Activated gamma-delta T cell treated with Interleukin-2 at 50 U/mL for 16 hours (primary cell): ENCODE measurements around the gene RETREG1.
"Not testable (repeated sequence)": the region's sequence is repeated elsewhere in the genome, so short reads cannot be mapped to it uniquely, and the experiment has no call there.

Experiments
- DNase-seq: peaks from one replicate; pipeline ENCODE4 v3.0.0-alpha.2; 2020

The RETREG1 gene

DNA sequence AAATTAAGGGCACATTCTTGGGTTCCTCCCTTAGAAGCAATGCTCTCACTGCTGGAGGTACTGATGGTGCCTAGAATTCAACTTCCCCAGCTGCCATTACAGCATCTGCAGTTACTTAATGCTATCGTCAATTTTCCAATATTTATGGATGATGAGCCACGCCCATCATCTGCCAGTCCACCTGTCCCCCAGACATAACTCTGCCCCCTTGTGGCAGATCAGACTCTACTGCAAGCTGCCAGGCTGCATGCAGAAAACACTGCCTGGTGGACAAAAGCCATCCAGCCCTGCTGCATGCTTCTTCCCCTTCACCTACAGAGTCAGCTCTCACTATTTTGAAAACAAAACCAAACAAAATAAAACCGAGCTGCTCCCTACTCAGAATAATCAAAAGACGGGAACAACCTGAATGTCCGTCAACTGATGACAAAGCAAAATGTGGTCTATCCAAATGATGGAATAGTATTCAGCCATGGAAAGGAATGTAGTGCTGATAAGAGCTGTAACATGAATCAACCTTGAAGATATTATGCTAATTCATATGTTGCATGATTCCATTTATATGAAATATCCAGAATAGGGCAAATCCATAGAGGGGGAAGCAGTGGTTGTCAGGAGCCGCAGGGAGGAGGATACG, 66.4 kb downstream of the RETREG1 start:
- DNase-seq, result no peak

DNA sequence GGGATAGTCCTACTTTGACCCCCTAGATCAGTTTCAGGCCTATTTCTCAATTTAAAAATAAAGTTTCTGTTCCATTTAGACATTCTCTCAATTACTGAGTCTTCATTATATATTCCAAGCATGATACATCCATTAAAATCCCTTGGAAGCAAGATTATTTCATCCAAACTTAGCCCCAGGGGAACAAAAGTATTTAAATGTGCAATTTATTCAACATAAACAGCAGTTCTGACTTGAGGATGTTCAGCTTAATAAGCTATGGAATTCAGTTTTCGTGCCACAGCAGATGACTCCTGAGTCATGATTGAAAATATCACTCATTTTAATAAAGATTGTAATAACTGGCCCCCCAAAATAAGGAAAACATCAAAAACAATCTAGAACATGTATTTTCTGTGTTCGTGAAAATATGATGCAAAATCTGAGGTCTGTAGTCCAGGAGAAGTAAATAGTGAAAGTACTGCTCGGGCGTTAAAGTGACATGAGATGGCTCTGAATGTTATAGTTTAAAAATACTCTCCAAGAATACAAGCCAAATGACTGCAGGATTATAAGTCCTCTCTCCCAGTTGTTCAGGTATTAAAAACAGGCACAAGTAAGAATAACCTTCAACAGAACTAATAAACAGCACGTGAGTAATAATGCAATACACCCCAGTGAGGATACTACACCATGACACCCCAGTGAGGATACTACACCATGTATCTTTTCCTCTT, 67.1 kb downstream of the RETREG1 start:
- DNase-seq, result no peak

DNA sequence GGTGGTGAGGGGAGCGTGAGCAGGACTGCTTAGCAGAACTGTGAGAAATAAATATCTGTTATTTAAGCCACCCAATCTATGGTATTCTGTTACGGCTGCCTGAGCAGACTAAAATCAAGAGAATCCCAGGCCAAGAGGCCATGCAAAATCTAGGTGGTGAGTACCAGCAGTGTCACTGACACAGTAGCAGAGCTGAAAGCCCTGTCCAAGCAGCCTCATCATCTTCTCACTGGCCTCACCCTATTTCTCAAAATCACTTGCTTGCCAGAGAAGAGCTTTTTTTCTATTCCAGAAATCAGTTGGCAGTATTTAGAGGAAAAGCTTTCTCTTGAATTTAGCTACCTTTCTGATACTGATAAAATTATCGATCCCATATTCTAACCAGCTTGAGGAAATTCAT, 68.0 kb downstream of the RETREG1 start:
- DNase-seq, result no peak

DNA sequence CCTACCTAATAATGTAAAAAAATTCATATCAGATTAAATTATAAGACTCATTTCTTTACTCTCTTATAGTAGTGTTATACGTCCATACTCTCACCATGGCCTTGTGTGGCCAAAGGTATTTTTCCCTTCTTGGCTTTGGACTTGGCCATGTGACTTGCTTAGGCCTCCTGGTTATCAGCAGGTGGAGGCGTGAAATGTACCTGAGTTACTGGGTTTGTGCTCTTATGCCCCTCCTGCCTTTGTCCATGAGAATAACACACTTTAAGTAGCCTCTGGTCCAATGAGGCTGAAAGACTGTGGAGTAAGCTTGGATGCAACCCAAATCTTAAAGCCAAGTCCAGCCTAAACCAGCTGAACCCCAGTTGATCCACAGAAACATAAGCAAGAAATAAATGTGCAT, 68.7 kb downstream of the RETREG1 start:
- no peak for DNase-seq

DNA sequence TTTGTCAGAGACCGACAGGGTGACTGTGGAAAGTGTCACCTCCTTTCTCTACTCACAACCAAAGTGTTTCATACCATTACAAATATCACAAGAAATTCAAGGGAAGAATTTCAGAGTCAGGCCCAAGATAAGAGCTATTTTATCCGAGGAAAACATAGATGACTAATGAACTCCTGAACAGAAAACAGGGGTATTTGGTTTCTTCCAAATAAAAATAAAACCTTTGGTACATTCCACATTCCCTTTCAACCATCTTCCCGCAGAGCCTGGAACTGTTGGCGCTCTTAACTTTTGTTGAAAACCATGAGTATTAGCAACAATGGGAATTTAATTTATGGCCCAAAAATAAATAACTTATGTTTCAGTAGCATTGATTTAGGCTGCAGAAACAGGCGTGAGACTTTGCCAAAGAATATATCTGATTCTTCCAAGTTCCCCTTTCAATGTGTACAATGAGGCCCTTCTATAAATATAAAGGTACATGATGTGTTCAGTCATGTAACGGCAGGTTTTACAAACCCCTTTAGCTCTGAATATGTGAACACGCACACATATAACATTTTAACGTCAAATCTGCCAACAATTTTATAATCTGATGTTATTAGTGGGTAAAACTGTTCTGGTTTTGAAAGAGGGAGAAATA, 69.5 kb downstream of the RETREG1 start:
- DNase-seq, result no peak

DNA sequence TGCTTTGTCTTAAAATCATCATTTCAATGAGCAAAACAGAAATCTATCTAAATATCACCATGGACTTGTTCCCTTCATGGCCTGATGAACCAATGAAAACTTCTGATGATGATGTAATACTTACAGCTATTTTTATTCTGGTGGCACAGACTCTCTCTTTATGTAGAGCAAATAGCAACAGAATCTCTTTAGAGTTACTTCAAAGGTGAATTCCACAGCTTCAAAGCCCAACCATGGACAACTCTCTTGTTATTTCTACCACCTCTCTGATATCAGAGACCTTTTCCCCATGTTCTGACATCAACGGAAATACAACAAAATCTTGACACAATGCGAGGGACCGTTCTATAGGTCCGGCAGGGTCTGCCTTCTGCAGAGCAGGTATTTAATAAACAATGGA, 70.1 kb downstream of the RETREG1 start:
- no peak for DNase-seq

DNA sequence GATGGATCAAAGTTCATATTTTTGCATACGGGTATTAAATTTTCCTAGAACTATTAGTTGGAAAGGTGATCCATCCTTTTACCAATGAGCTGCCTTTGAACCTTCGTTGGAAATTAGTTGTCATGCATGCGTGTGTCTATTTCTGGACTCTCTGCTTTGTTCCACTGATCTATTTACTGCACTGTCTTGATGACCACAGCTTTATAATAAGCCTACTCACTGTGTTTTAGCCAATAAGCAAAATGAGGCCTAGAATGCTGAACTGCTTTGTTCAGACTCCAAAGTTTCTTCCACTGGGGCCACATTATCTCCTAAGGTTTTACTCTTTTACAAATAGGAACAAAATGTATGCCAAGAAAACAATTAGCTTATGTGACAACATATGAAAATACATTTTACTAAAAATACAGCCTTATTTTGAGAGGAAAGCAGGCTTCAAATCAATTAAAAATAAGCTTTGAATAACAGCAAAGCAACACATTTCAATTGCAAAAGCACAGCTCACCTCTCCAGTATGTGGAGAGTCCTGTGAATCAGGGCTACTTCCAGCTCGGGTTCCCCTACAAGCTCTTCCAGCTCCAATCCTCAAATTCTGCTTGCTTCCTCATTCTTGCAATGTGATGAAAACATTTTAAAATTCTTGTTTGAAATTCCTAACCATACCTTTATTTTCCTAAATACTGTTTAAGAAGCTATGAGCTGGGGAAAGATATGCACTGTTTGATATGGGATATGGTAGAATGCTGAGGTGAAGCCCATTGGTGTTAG, 72.0 kb downstream of the RETREG1 start:
- no peak for DNase-seq

DNA sequence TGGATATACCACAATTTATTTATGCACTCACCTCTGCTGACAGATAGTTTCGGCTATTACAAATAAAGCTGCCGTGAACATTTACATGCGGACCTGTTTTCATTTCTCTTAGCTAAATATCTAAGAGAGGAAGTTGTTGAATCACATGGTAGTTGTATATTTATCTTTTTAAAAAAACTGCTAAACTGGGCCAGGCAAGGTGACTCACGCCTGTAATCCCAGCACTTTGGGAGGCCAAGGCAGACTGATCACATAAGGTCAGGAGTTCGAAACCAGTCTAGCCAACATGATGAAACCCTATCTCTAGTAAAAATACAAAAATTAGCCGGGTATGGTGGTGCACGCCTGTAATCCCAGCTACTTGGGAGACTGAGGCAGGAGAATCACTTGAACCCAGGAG, 73.6 kb downstream of the RETREG1 start:
- not testable (repeated sequence) for DNase-seq

DNA sequence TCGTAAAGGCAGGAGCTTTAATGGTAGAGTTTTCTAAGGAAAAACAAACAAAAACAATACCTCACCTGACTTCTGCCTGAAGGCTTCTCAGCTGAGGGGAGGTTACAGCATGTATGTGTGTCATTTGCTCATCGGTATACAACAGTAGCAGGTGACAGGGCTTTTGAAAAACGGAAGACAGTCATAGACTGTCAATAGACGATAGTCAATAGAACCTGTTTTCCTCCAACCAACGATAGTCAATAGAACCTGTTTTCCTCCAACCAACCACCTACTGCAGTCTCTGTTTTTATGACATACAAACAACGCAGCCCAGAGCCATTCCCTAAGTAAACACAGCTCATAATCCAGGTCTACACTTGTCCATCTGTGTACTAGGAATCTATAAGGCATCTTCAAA, 74.6 kb downstream of the RETREG1 start:
- DNase-seq, result no peak

DNA sequence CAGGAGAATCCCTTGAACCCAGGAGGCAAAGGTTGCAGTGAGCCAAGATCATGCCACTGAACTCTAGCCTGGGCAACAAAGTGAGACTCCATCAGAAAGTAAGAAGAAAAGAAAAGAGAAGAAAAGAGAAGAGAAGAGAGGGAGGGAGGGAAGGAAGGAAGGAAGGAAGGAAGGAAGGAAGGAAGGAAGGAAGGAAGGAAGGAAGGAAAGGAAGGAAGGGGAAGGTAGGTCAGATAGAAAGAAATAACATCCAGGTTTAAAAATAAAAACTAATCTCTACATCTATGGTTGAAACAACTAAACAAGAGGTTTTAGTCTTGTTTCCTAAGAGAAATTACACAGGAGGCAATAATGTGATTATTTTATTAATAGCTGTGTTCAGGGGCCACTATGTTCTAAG, 75.2 kb downstream of the RETREG1 start:
- not testable (repeated sequence) for DNase-seq

DNA sequence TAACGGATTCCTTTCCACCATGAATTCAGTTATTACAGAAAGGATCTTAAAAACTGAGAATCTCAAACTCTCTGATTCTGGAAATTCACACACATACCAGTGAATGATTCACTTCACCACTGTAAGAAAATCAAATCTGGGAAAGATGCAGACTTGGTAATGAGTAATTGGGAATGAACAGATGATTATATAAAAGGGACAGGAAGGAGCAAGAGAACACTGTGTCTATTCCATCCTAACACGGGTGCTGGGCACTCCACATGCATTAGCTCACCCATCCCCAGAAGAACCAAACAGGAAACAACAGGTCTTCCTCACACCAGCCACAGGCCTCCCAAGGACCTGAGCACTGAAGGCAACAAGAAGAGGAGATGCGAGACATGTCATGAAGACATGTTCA, 76.4 kb downstream of the RETREG1 start:
- DNase-seq, result no peak

DNA sequence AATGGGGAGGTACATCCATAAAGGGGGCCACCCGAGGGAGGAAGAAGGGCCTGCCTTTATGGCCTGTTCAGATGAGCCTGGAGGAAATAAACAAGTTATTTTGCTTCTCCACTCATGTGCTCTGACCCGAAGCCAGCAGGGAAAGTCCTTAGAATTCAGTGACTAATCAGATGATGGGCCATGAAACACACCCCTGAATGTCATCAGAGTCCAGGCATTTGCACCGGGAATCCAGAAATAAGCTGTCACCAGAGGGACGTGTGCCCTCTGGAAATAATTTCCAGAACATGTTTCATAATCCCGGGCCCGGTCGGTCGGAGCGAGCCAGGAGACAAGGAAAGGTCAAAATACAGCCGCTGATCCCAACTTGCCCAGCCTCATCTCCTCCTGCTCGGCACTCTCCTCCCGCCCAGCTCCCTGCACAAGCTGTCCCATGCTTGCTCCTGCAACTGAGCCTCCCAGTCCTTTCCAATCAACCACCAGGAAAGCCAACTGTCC, 77.6 kb downstream of the RETREG1 start:
- no peak for DNase-seq

DNA sequence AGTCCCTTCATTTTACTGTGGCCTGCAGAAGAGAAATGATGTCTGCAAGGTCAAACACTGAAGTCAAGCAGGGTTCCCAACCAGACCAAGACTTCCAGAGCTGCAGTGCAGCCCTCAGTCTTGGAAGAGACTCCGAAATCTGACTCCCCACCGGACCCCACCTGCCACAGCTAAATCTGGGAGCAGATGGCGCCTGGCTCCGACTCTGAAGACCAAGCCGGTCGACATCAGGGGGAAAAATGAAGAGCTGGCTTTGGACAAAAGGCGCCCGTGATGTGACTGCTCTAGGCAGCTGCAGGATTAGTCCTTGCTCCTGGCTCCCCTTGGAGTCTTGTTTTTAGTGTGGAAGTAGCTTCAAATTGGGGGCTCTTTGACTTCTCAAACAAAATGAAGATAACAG, 78.8 kb downstream of the RETREG1 start:
- DNase-seq, result no peak

DNA sequence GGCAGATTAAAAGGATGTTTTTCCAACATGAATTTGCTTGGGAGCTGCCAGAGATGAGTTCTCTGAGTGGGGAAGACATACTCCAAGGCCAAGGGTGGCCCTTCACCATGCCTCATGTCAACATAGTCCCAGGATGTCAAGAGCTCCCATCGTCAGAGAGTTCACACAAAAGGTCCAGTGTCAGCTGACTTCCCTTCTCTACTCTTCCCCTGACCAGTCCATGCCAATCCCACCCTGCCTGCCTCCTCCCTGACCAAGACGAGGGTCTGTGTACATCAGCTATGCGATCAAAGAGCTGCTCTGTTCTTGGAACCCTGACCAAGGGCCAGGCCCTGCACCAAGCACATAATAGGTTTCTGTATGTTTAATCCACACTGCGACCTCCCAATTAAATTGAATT, 80.0 kb downstream of the RETREG1 start:
- no peak for DNase-seq

DNA sequence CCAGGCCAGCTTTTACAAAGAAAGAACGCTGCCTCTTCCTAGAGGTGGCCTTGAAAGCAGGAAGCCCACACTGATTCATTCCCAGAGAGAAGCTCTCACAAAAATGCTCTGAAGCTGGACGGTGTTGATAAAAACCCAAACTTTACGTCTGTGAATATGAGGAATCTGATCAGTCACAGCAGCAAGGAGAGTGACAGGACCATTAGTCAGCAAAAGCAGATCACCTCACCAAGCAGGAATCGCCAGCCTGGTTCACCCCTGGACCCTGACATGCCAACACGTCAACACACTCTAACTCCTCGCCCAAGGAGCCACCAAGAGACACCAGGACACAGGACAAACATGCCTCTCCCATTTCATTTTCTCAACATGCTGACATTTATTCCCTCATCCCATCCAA, 80.6 kb downstream of the RETREG1 start:
- no peak for DNase-seq

DNA sequence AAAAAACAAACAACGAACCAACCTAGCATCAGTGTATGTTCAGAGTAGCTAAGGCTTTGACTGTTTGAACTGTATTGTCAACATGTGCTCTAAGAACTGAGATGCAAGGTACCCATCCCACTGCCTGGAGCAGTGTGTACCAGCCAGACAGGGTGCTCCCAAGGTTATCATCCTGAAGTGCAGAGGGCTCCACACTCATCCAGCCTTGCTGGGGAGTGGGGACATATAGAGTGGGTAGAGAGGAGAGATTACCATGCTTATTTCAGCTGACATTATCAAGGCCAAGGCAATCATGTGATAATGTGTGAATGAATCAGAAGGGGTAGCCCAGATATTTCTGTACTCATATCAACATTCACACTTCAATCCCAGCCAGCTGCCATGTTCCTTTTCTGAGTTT, 82.5 kb downstream of the RETREG1 start:
- no peak for DNase-seq

DNA sequence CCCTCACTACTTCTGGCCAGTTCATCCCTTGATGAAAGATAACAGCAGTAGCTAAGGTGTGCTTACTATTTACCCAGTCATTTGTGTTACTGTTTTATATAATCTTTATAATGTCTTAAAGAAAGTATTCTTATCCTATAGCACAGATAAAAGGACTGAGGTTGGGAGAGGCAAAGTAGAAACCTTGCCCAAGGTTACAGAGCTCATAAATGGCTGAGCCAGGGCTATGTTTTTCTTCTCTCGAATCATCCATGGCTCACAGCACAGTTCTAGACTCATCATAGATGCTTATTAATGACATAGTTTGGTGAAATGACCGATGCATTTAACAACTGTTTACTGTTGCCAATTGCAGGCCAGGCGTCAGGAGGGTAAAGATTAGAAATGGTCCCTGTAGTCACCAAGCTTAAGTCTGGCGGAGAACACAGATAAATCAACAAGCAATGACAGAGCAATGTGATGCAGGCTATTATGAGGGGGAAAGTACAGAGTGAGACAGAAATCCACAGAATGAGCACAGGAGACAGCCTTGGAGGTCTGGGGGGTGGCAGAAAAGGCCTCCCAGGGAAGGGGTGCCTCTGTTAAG, 85.6 kb downstream of the RETREG1 start:
- no peak for DNase-seq

DNA sequence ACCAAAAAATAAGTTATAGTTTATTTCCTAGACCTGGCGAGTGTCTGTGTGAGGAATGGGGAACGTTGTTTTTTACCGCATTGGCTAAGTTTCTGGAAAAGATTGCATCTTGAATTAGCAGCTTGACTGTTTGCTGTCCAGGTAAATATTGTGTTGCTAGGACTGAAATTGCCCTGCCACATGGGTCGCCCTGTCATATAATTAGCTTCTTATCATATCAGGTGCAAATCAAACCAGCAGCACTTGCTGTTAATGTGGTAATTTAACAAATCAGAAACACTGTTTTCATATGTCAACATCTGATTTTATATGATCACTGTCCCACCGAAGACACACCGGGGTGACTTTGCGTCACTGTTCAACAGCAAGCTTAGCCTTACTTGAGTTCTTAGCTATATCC, 87.5 kb downstream of the RETREG1 start:
- DNase-seq, result no peak

DNA sequence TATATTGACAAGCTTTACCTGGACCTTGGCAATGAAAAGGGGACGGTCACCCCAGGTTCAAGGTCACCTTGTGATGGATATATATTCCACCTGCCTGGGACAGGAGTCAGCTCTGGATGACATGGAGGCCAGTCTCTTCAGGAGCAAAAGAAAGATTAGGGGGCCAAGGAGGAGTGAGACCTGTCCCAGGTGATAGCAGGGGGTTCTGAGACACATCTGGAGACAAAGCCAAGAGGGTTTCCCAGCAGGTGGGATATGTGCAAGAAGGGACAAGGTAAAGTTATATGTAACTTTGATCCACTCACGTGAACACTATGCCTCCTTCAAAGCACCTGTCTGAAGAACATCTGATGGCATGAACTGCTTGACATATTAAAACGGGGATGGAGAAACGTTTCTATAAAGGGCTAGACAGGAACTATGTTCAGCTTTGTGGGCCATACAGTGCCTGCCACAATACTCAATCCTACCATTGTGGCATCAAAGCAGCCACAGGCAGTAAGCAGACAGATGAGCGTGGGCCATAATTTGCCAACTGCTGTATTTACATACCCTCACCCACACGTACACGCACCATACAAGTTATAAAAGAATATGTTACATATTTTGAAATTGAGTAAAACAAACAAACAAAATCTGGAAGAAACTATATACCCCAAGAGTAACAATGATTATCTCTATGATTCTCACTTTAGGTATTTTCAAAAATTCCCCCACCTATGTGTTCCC, 88.3 kb downstream of the RETREG1 start:
- DNase-seq, result no peak

DNA sequence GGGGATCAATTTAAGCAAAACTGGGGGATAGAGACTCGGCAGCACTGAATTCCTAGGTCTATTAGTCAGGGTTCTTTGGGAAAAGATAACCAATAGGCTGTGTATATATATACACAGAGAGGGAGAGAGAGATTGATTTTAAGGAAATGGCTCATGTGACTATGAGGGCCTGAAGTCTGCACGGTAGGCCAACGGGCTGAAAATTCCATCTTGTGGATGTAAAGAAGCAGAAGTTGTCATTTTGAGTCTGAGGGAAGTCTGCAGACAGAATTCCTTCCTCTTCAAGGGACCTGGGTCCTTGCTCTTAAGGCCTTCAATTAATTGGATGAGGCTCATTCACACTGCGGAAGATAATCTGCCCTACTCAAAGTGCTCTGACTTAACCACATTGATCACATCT, 91.1 kb downstream of the RETREG1 start:
- no peak for DNase-seq

DNA sequence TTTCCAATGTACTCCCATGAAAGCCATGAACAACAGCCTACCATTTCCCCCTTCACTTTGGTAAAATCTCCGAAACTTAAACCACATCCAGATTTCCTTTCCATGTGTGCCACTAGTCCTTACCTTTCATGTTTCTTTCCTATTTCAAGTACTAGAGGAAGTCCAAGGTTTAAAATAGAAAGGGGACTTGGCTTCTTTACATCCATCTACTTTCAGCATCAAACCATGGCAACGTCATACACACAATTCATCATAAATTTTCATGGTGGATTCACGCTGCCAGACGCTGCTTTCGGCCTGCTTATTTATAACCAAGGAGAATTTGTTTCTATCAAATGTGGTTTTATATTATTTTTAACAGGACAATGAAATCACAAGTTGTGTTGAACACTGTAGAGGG, 92.5 kb downstream of the RETREG1 start:
- no peak for DNase-seq
